ENCODE data around the gene EMSY. TPM values are rescaled to one million over a fixed set of nuclear protein-coding genes. Genes with fewer than 3 reads are reported as not detected.

The EMSY gene
- total RNA-seq, 1 donor from 2014 or later, result 18.9 TPM

DNA sequence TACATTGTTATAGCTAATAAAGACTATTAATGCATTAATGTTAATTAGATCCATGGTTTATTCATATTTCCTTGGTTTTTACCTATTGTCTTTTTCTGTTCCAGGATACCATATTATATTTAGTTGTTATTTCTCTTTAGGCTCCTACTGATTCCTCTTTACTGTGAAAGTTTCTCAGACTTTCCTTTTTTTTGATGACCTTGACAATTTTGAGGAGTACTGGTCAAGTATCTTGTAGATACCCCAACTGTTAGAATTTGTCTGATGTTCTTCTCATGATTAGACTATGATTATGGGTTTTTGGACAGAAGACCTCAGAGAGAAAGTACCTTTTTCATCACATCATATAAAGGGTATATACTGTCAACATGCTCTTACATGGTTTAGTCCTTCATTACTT lies 26.6 kb downstream of the EMSY start:
- no peak overlapping the region for H3K4me3 Mint-ChIP-seq (ENCODE audit: unreplicated experiment)
- TF ChIP-seq EZH2 (IDR thresholded peaks at IDR 0.05; ENCODE audit: insufficient read depth, low read length), result no peak
- TF ChIP-seq, protein P1, sequence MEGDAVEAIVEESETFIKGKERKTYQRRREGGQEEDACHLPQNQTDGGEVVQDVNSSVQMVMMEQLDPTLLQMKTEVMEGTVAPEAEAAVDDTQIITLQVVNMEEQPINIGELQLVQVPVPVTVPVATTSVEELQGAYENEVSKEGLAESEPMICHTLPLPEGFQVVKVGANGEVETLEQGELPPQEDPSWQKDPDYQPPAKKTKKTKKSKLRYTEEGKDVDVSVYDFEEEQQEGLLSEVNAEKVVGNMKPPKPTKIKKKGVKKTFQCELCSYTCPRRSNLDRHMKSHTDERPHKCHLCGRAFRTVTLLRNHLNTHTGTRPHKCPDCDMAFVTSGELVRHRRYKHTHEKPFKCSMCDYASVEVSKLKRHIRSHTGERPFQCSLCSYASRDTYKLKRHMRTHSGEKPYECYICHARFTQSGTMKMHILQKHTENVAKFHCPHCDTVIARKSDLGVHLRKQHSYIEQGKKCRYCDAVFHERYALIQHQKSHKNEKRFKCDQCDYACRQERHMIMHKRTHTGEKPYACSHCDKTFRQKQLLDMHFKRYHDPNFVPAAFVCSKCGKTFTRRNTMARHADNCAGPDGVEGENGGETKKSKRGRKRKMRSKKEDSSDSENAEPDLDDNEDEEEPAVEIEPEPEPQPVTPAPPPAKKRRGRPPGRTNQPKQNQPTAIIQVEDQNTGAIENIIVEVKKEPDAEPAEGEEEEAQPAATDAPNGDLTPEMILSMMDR (IDR thresholded peaks at IDR 0.05; ENCODE audit: insufficient read depth, low read depth, low read length), result no peak
- H3K9me3 Mint-ChIP-seq (ENCODE audit: unreplicated experiment), result no peaks in the 10 kb centered on the region
- Histone ChIP-seq H2AFZ (ENCODE audit: low read depth, low read length) (no peak overlapping the region), H3K4me1 (ENCODE audit: insufficient read depth, low read length) (no peaks in the 10 kb centered on the region), H3K36me3 (ENCODE audit: insufficient read depth, low read length) (peaks cover 17% of the 10 kb centered on the region), H3K9ac (ENCODE audit: low read length) (no peak overlapping the region), H3K27me3 (ENCODE audit: insufficient read depth, low read length) (no peaks in the 10 kb centered on the region), H3K27ac (ENCODE audit: low read depth, low read length) (no peak overlapping the region), H3K4me3 (ENCODE audit: insufficient read depth, low read depth, low read length) (no peak overlapping the region), H3K79me2 (ENCODE audit: insufficient read depth, low read length) (no peaks in the 10 kb centered on the region), H3K9me3 (ENCODE audit: insufficient read depth, low read depth, low read length) (no peaks in the 10 kb centered on the region), H3K4me2 (ENCODE audit: low read length) (no peak overlapping the region), H4K20me1 (ENCODE audit: insufficient read depth, low read length) (peaks cover 6% of the 10 kb centered on the region)
- FAIRE-seq (no peak), DNase-seq (ENCODE audit: low read depth) (no peak)
- peaks cover 4% of the 10 kb centered on the region for H3K36me3 Mint-ChIP-seq (ENCODE audit: low read depth, unreplicated experiment)
- no peaks in the 10 kb centered on the region for H3K27me3 Mint-ChIP-seq (ENCODE audit: low read depth, unreplicated experiment)
- H3K27ac Mint-ChIP-seq (ENCODE audit: unreplicated experiment), result no peak overlapping the region
- H3K4me1 Mint-ChIP-seq (ENCODE audit: low read depth, unreplicated experiment), result peaks cover 10% of the 10 kb centered on the region

DNA sequence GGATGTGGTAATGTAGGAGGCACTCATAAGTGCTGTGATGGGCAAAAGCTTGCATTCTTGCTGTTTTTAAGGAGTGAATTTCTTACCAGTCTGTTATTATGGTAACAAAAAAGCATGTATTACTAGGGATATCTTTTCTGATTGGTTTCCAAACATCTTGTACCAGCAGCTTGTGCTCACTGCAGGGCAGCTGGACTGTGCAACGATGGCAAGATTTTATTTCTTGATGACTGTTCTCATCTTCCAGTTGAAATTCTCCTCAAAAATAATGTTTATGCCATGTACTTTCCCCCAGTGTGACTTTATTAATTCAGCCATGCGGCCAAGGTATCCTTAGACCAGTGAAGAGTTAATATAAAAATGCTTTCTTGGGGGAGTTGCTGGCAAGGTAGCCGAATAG lies 35.4 kb downstream of the EMSY start:
- no peak for DNase-seq (ENCODE audit: low read depth)
- H3K4me1 ChIP-seq (ENCODE audit: insufficient read depth, low read length), result no peaks in the 10 kb centered on the region
- no peaks in the 10 kb centered on the region for H3K9me3 ChIP-seq (ENCODE audit: insufficient read depth, low read depth, low read length)
- H3K9ac ChIP-seq (ENCODE audit: low read length), result no peak overlapping the region
- no peaks in the 10 kb centered on the region for H3K27me3 Mint-ChIP-seq (ENCODE audit: low read depth, unreplicated experiment)
- H3K79me2 ChIP-seq (ENCODE audit: insufficient read depth, low read length), result no peaks in the 10 kb centered on the region
- H3K27ac Mint-ChIP-seq (ENCODE audit: unreplicated experiment), result no peak overlapping the region
- H4K20me1 ChIP-seq (ENCODE audit: insufficient read depth, low read length), result no peaks in the 10 kb centered on the region
- H3K27ac ChIP-seq (ENCODE audit: low read depth, low read length), result no peak overlapping the region
- no peak overlapping the region for H2AFZ ChIP-seq (ENCODE audit: low read depth, low read length)
- H3K36me3 Mint-ChIP-seq (ENCODE audit: low read depth, unreplicated experiment), result peaks cover 36% of the 10 kb centered on the region
- H3K4me3 Mint-ChIP-seq (ENCODE audit: unreplicated experiment), result no peak overlapping the region
- peaks cover 13% of the 10 kb centered on the region for H3K9me3 Mint-ChIP-seq (ENCODE audit: unreplicated experiment)
- H3K36me3 ChIP-seq (ENCODE audit: insufficient read depth, low read length), result peaks cover 6% of the 10 kb centered on the region
- no peak overlapping the region for H3K4me2 ChIP-seq (ENCODE audit: low read length)
- TF ChIP-seq EZH2 (IDR thresholded peaks at IDR 0.05; ENCODE audit: insufficient read depth, low read length), result no peak
- TF ChIP-seq, protein P1 (IDR thresholded peaks at IDR 0.05; ENCODE audit: insufficient read depth, low read depth, low read length), result no peak
- H3K4me1 Mint-ChIP-seq (ENCODE audit: low read depth, unreplicated experiment), result no peaks in the 10 kb centered on the region
- H3K27me3 ChIP-seq (ENCODE audit: insufficient read depth, low read length), result no peaks in the 10 kb centered on the region
- FAIRE-seq, result no peak
- H3K4me3 ChIP-seq (ENCODE audit: insufficient read depth, low read depth, low read length), result no peak overlapping the region

DNA sequence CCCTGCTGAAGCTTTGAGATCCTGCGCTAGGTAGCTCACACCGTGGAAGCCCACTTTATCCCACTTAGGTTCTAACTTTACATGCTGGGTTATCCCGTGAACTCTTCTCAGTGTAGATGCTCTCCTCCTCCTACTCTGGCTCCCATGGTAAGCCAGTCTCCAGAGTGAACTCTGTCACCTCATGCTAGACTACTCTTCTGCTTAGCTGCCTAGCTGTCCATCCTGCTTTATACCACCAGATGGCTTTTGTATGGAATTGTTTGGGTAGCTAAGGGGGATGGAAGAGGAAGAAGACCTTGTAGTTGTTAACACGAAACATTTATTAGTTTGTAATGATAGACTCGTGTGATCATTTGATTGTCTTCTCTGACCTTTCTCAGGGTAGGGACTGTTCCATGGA lies 46.8 kb downstream of the EMSY start:
- Mint-ChIP-seq H3K27ac (ENCODE audit: unreplicated experiment) (no peak overlapping the region), H3K4me1 (ENCODE audit: low read depth, unreplicated experiment) (no peaks in the 10 kb centered on the region), H3K9me3 (ENCODE audit: unreplicated experiment) (no peaks in the 10 kb centered on the region), H3K27me3 (ENCODE audit: low read depth, unreplicated experiment) (peaks cover 1% of the 10 kb centered on the region), H3K4me3 (ENCODE audit: unreplicated experiment) (no peak overlapping the region), H3K36me3 (ENCODE audit: low read depth, unreplicated experiment) (peaks cover 7% of the 10 kb centered on the region)
- FAIRE-seq (no peak), DNase-seq (ENCODE audit: low read depth) (no peak)
- no peaks in the 10 kb centered on the region for H3K27me3 ChIP-seq (ENCODE audit: insufficient read depth, low read length)
- H3K9ac ChIP-seq (ENCODE audit: low read length), result no peak overlapping the region
- no peaks in the 10 kb centered on the region for H3K79me2 ChIP-seq (ENCODE audit: insufficient read depth, low read length)
- peaks cover 5% of the 10 kb centered on the region for H4K20me1 ChIP-seq (ENCODE audit: insufficient read depth, low read length)
- no peak overlapping the region for H3K4me3 ChIP-seq (ENCODE audit: insufficient read depth, low read depth, low read length)
- no peak for TF ChIP-seq EZH2 (IDR thresholded peaks at IDR 0.05; ENCODE audit: insufficient read depth, low read length)
- TF ChIP-seq, protein P1 (IDR thresholded peaks at IDR 0.05; ENCODE audit: insufficient read depth, low read depth, low read length), result no peak
- H3K4me2 ChIP-seq (ENCODE audit: low read length), result no peak overlapping the region
- no peaks in the 10 kb centered on the region for H3K36me3 ChIP-seq (ENCODE audit: insufficient read depth, low read length)
- no peaks in the 10 kb centered on the region for H3K9me3 ChIP-seq (ENCODE audit: insufficient read depth, low read depth, low read length)
- no peaks in the 10 kb centered on the region for H3K4me1 ChIP-seq (ENCODE audit: insufficient read depth, low read length)
- no peak overlapping the region for H2AFZ ChIP-seq (ENCODE audit: low read depth, low read length)
- no peak overlapping the region for H3K27ac ChIP-seq (ENCODE audit: low read depth, low read length)
